Raji (cell line): ENCODE measurements around the gene PITPNC1.

ENCODE experiments used
- POLR2A ChIP-seq: IDR thresholded peaks from 2 replicates; pipeline ENCODE4 v1.6.1; 2011; ENCODE audit warnings: low read depth, low read length, control low read depth; ENCODE audit not compliant: insufficient read depth

Gene PITPNC1

DNA sequence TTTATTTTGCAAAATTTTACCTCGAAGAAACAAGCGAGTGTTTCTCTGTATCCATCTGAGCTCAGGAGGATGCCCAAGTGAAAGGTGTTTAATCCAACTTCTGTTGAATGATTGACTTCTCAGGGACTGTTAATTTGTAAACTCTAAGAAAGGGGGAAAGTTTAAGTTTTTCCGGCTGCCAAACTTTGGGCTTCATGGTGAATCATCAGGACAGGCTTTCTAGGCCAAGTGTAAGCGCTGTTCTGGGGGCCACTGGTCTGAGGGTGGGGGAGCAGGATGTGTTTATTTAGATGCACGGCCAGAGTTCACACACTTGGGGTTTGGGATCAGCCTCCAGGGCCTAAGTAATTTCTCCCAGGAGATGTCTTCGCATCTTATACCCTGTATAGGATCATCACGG lies 110.4 kb downstream of the PITPNC1 start:
- no peak for TF ChIP-seq POLR2A

DNA sequence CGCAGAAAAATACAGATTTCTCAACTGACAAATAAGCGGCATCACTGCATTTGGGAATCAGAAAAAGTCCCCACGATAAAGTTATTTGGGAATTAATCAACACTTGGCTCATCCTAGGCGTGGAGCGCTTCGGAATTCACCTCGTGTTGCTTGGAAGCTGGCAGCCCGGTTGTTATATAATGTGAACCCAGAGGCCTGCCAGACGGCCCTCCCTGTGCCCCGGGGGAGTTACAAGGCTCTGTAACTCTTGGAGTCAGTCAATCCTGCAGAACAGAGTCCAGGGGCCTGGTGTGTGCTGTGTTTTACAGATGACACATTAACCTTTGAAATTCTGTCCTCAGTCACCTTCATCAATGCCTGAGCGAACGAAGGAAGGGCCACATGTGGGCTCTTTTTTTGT lies 111.1 kb downstream of the PITPNC1 start:
- TF ChIP-seq POLR2A = no peak

DNA sequence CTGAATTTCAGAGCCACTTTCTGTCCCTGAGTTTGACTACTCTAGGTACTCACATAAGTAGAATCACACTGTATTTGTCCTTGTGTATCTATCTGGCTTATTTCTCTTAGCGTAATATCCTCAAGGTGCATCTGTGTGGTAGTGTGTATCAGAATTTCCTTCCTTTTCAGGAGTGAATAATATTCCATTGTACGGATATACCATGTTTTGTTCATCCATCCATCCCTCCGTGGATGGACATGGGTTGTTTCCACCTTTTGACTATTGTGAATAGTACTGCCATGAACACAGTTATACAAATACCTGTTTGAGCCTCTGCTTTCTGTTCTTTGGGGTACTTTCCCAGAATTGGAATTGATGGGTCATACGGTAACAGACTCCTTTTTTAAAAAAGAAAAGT lies 111.7 kb downstream of the PITPNC1 start:
- no peak for TF ChIP-seq POLR2A

DNA sequence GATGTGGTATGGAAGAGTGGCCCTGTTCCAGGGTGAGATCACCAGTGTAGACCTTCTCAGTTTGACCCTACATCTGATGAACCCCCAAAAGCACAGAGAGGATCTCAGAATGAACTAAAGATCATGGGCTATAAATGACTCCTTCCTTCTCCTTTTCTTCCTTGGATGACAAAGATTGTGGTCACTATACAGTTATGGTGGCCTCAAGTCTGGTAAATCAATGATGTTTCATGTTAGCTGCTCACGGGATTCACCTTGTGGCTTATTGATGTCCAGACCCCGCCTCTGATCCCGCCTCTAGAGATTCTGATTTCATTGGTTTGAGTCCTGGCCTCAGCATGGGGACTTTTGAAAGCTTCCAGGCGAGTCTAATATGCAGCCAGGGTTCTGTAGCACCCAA lies 112.2 kb downstream of the PITPNC1 start:
- TF ChIP-seq POLR2A = no peak

DNA sequence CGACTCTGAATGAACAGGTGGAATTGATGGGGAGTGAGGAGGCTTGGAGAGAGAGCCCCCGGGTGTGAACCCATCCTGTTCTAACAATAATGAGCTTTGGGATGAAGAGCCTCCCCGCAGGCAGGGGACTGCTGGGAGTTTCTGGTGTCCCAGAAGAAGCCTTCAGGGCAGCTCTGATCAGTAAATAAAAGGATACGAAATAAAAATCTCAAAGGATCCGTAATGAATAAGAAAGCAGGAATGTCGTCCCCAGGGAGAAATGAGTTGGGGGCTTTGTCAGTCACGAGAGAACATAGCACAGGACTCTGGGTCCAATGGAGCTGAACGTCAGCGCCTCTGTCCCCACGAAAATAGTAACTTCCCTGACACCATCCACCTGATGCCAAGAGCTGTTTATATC lies 113.4 kb downstream of the PITPNC1 start:
- no peak for TF ChIP-seq POLR2A

DNA sequence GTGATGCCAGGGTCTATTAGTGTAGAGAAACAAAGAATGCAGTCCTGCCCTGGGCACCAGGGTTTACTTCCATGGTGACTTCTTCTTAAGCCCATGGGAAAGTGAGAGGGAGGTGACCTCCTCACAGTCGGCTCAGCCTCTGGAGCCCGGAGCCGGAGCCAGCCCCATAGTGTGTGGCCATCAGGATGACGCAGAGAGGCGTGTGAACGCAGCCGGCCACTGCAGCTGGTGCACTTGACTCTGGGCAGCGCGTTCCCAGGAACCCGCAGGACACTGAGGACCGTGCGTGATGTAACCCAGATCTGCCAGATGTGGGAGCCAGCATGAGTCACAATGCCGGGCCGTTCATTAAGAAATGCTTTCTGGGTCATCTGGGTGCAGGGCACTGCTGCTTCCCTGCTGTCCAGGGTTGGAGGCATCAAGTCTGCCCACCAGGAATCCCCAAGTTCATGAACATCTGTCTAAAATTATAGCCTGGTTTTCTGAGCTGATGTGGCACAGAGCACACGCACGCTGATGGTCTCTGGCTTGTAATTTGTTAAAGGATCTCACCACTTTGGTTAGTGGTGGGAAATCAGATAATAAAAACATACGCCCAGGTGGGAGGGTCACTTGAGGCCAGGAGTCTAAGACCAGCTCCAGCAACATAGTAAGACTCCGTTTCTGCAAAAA lies 114.1 kb downstream of the PITPNC1 start:
- TF ChIP-seq POLR2A = no peak

DNA sequence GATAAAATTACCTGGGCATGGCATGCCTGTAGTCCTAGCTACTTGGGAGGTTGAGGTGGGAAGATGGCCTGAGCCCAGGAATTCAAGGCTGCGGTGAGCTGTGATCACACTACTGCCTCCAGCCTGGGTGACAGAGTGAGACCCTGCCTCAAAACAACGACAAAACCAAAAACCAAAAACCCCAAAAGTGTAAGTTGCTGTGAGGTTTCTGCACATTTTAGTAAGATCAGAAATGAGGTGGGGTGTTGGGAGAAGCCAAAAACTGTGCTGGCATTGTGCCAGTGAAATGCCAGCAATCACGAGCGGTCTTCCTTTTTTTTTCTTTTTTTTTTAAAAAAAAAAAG lies 114.6 kb downstream of the PITPNC1 start:
- no peak for TF ChIP-seq POLR2A

DNA sequence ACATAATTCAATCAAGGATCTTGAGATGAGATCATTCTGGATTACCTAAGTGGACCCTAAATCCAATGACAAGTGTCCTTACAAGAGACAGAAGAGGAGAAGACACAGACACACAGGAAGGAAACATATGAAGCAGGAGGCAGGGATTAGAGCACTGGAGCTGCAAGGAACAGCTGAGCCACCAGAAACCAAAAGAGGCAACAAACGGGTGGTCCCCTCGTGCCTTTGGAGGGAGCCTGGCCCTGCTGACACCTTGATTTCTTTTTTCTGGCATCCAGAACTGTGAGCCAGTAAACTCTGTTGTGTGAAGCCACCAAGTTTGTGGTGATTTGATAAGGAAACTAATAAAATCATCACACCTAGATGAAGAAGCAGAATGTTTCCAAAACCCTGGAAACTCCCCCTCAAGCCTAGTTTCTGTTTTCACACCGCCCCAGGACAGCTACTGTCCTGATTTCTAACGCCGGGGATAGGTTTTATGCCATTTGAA lies 115.2 kb downstream of the PITPNC1 start:
- TF ChIP-seq POLR2A = no peak

DNA sequence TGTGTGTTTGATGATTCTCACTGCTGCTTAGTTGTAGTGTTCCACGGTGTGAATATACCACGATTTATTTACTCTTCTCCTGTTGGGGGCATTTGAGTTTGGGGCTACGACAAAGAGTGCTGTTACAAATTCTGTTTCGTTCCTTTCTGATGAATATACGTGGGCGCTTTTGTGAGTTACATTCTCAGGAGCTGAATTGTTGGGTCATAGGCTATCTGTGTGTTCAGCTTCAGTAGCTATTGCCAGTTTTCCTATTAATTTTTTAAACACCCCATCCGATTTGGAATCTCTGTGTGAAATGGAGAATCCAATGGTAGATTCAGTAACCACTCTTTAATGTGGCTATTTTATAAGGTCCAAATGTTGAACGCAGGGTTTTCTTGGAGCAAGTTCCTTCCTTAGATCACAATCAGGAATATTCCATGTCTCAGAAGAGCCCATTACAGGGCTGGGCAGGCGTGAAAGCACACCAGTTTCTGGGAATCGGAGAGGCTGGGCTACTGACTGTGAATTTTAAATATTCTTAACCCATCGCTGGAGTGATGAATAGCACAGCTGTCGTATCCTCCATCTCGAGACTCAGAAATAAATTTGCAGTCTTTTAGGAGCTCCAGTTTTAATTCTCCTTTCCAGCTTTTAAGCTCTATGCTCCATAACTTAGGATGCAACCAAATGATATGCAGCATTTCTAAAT lies 115.9 kb downstream of the PITPNC1 start:
- TF ChIP-seq POLR2A = no peak

DNA sequence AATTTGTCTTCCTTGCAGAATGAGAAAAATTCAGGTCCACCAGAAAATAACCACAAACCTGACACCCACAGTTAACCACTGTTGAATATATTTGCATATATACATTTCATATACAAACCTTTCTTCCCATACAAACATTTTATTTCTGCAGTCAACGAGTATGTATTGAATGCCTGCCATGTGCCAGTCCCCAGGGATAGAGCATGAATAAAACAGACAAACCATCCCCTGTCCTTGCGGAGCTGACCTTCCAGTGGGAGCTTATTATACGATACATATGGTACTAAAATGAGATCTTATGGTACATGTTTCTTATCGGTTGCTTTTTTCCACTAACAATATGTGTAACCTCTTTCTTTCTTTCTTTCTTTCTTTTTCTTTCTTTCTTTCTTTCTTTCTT lies 116.7 kb downstream of the PITPNC1 start:
- no peak for TF ChIP-seq POLR2A

DNA sequence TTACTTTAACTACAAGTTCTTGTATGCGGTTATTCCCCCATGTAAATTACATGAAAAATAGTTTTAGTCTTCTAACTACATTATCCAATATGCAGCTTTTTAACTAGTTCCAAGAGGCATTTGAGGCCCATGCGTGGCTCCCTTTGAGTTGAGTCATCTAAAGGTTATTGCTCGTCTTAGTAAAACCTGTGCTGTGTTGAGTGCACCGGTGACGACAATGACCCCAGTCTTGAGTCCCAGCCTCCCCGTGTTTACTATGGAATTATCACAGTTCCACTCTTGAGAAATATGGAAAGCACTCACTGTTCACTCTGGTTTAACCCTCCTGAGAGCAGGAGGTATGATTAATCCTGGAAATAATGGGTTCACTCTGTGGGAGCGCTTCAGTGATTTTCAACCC lies 119.2 kb downstream of the PITPNC1 start:
- no peak for TF ChIP-seq POLR2A

DNA sequence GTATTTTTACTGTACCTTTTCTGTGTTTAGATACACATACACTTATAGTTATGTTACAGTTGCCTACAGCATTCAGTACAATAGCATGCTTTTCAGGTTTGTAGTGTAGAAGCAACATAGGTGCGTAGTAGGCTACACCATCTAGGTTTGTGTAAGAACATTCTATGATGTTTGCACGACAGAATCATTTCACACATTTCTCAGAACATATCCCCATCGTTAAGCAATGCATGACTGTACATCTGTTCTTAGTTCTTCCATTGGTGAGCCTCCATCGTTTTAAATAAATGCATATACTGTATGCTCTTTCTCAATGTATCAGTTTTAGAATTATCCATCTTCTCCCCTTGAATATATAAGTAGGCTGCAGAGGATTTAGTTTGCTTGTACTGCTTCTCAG lies 122.6 kb downstream of the PITPNC1 start:
- TF ChIP-seq POLR2A = no peak

DNA sequence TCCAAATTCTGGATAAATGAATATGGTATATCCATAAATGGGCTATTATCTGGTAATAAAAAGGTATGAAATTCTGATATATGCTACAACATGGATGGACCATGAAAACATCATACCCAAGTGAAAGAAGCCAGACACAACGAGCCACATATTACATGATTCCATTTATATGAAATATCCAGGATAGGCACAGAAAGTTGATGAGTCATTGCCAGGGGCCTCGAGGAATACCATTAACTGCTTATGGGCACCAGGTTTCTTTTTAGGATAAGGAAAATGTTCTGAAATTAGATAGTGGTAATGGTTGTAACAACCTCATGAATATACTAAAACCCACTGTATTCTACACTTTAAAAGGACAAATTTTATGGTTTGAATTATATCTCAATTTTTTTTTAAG lies 123.2 kb downstream of the PITPNC1 start:
- no peak for TF ChIP-seq POLR2A

DNA sequence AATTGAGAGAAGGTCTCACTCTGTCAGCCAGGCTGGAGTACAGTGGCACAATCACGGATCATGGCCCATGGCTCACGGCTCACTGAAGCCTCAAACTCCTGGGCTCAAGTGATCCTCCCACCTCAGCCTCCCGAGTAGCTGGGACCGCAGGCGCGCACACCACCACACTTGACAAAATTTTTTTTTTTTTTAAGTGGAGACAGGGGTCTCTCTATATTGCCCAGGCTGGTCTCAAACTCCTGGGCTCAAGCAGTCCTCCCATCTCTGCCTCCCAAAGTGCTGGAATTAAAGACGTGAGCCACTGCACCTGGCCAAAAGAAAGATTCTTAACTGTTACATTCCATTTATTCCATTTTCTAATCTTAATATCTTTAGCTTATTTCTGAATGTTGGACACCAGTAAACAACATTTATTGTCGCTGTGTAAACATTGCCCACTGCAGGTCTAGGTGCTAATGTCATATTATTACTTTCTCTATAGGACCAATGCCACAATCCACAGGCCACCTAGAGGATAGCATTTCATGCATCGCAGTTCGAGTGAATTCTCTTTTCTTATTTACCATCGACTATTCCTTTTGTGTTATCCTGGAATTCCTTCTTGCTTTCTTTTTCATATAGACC lies 123.7 kb downstream of the PITPNC1 start:
- no peak for TF ChIP-seq POLR2A

DNA sequence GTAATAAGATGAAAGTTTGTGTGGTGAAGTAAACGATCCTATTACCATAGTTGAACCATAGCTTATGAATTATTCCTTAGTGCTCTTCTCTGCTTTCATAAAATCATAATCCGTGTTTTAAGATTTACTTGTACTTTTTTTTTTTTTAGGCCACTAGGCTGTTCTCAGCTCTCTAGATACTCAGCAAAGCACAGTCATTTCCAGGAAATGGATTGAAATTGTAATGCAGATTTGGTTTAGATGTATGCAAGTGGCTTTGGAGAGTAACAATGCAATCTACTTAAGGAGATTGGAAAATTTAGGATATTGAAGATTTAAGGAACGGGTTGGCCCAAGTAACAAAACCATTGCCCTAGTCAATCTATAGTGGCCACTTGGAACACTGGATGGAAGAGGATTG lies 125.1 kb downstream of the PITPNC1 start:
- TF ChIP-seq POLR2A = no peak

DNA sequence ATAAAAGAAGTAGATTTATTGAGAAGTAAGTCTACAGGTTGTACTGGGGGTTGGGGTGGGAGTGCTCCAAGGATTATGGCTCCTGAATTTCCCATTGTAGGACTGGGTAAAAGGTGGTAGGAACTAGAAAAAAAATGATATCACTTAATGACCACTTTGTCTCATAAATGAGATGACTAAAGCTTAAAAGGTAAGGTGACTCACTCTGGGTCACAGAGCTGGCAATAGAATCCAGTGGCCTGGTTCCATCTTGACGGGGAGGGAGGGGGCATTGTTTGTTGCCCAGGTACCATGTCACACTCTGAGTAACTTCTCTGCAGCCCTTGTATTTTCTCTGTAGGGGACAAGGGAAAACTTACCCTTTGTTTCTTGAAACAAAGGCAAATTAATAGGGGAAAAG lies 126.1 kb downstream of the PITPNC1 start:
- TF ChIP-seq POLR2A = no peak
